LNCAP (cell line): Measurements from ENCODE around the gene ANKS1A.

Source experiments
- CTCF ChIP-seq: fragments of 450-650 bp; IDR thresholded peaks from 2 replicates; pipeline ENCODE4 v1.5.1; 2017; ENCODE audit warnings: mild to moderate bottlenecking

The ANKS1A gene

DNA sequence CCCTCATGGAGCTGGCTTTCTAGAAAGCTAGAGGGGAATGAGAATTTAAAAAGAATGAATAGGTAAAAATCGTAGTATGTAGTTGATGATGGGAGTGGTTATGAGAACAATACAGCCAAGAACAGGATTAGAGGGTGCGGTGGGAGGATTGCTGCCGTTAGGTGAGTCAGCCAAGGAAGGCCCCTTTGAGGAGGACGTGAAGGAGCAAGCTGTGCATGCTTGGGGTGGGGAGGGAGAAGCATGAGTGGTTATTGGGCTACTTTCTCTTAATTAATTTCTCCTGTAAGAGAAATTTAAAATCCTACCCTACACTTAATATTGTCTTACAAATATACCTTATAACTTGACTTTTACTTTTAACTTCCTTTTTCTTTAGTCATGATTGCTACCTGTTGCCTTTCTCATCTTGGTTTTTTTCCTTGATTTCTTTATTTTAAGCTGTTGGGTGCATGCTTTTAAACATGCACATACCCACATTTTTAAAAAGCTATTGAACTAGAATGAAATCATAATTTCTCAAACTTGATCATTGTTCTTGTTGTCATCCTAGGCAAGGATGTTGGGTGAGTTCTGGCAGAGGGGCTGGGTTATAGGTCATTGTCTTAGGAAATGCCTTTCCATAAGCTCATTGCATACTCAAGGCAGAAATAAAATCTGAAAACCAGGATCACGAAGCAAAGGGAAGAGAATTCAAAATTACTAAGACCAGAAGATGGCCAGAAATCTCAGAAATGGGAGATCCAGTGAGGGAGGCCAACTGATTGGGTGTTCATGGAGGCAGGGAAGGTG is 137.6 kb downstream of the ANKS1A start:
- TF ChIP-seq CTCF: no peak

DNA sequence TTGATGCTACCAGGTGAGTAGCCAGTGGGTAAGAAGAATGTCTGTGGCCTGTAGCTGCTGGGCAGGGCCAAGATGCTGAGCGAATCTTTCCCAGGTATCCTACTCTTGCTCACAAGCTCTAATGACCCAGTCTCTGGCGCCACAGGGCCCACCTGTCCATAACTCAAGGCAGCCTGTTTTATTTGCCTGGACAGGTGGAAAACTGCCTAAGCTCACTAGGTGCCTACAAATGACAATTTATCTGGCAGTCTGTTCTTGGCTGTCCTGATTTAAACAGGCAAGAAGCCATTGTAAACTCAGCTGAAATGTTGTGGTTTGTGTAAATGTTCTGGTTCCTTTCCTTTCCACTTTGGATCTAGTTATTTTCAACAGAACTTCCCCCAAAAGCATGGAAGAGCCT is 138.8 kb downstream of the ANKS1A start:
- no peak for TF ChIP-seq CTCF

DNA sequence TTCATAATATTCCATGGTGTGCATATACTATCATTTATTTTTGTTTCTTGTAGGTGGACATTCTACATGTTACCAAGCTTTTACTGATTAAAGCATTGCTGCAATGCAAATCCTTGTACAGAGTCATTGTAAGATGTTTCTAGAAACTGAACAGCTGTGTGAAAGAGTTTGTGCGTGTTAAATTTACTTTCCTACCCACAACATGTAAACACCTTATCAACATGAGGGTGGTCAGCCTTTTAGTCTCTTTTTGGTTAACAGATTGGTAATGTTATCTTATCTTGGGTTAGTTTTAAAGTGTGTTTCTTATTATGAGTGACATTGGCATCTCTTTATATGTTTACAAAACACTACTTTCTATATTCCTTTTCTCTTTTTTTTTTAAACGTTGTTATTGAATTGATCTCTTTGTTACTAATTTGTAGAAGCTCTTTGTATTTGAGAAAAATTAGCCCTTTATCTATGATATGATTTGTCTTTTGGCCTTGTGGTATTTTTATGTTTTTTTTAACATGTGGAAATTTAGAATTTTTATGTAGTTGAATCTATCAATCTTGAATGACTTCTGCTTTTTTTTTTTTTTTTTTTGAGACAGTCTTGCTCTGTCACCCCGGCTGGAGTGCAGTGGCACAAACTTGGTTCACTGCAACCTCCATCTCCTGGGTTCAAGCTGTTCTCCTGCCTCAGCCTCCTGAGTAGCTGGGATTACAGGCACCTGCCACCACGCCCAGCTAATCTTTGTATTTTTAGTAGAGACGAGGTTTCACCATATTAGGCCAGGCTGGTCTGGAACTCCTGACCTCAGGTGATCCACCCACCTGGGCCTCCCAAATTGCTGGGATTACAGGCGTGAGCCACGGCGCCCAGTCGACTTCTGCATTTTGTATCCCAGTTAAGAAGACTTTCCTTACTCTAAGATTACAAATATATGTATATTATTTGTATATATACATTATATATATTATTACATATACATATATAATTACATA is 140.0 kb downstream of the ANKS1A start:
- no peak for TF ChIP-seq CTCF

- TF ChIP-seq CTCF: no peak
These were observed 141.0 kb downstream of the ANKS1A start for GRCh38 chr6:35030099-35030498.

- TF ChIP-seq CTCF: no peak
These were observed 142.8 kb downstream of the ANKS1A start for GRCh38 chr6:35031611-35032529.

- no peak for TF ChIP-seq CTCF
These were observed 144.6 kb downstream of the ANKS1A start for GRCh38 chr6:35033683-35034082.
